K562 (cell line): ENCODE measurements around the gene CDCA5.

Experiments
- CBX3 ChIP-seq, 2 experiments: IDR thresholded peaks; 1 replicate in 1 of 2; 2 replicates in 1 of 2; pipeline ENCODE4 v1.6.1; 2012; ENCODE audit warnings: inconsistent platforms in 2 of 2, low read length in 2 of 2, borderline replicate concordance in 1 of 2, control low read depth in 1 of 2
- CHD2 ChIP-seq: IDR thresholded peaks from 2 replicates; pipeline ENCODE4 v1.6.1; 2011; ENCODE audit warnings: low read depth, low read length
- GATA2 ChIP-seq: sonication (generic); formaldehyde crosslinking; IDR thresholded peaks from 2 replicates; pipeline ENCODE4 v1.4.0; 2020; ENCODE audit warnings: mild to moderate bottlenecking, missing genetic modification reagents
- IRF2 ChIP-seq: sonication (generic); formaldehyde crosslinking; IDR thresholded peaks from 2 replicates; pipeline ENCODE4 v1.8.1; 2022; ENCODE audit warnings: mild to moderate bottlenecking, missing genetic modification reagents
- POLR2A ChIP-seq: fragments of 450-650 bp; conservative IDR thresholded peaks from 2 replicates; pipeline ENCODE4 v1.6.1; 2016
- POLR2AphosphoS2 ChIP-seq: IDR thresholded peaks from 2 replicates; pipeline ENCODE4 v1.6.1; 2012; ENCODE audit warnings: low read length, improper control_type of control experiment
- POLR2AphosphoS5 ChIP-seq: IDR thresholded peaks from 2 replicates; pipeline ENCODE4 v1.6.1; 2011; ENCODE audit warnings: mild to moderate bottlenecking, low read depth, low read length, moderate library complexity; ENCODE audit not compliant: control insufficient read depth, insufficient read depth
- RBM34 ChIP-seq: fragments of 200-400 bp; formaldehyde crosslinking; IDR thresholded peaks from 2 replicates; pipeline ENCODE4 v1.6.1; 2018; ENCODE audit warnings: low read length, borderline replicate concordance; ENCODE audit not compliant: insufficient read depth
- SP1 ChIP-seq: sonication (generic); formaldehyde crosslinking; IDR thresholded peaks from 2 replicates; pipeline ENCODE4 v1.8.1; 2022; ENCODE audit warnings: mild to moderate bottlenecking, missing genetic modification reagents
- ZBTB1 ChIP-seq: sonication (generic); formaldehyde crosslinking; IDR thresholded peaks from 2 replicates; pipeline ENCODE4 v1.8.1; 2023; ENCODE audit warnings: missing genetic modification reagents, low read depth, mild to moderate bottlenecking, borderline replicate concordance
- ZNF121 ChIP-seq: sonication (generic); formaldehyde crosslinking; conservative IDR thresholded peaks from 2 replicates; pipeline ENCODE4 v1.8.0; 2022; ENCODE audit warnings: missing genetic modification reagents
- ZNF347 ChIP-seq: fragments of 450-650 bp; formaldehyde crosslinking; IDR thresholded peaks from 2 replicates; pipeline ENCODE4 v1.4.0; 2020; ENCODE audit warnings: low read depth, mild to moderate bottlenecking, moderate library complexity

DNA sequence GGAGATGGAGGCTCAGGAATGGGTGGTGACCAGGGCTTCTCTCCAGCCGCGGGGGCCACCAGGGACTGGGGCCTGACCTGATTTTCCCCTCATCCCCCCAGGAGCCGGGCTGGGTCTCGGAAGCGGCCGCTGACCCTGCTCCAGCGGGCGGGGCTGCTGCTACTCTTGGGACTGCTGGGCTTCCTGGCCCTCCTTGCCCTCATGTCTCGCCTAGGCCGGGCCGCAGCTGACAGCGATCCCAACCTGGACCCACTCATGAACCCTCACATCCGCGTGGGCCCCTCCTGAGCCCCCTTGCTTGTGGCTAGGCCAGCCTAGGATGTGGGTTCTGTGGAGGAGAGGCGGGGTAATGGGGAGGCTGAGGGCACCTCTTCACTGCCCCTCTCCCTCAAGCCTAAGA lies 4.0 kb upstream of the CDCA5 start:
- TF ChIP-seq POLR2AphosphoS5, result no peak
- no peak for TF ChIP-seq GATA2 (CRISPR knock-in tag)
- no peak for TF ChIP-seq RBM34
- TF ChIP-seq POLR2A, result no peak
- no peak for TF ChIP-seq CHD2
- no peak for TF ChIP-seq IRF2
- no peak for TF ChIP-seq ZNF347
- TF ChIP-seq ZBTB1 (CRISPR knock-in tag), result no peak
- TF ChIP-seq ZNF121 (CRISPR knock-in tag), result no peak
- no peak for TF ChIP-seq POLR2AphosphoS2
- TF ChIP-seq SP1 (CRISPR knock-in tag), result no peak
- TF ChIP-seq CBX3 (IDR thresholded peaks at IDR 0.05; ENCODE audit: borderline replicate concordance in 1 of 2, low read length in 2 of 2), result no peak
